K562 (cell line): ENCODE data around the gene HPN.

Source experiments
- EGR1 ChIP-seq: fragments of 450-650 bp; conservative IDR thresholded peaks from 2 replicates; pipeline ENCODE4 v1.6.1; 2017; ENCODE audit warnings: mild to moderate bottlenecking
- EP300 ChIP-seq: IDR thresholded peaks from 2 replicates; pipeline ENCODE4 v1.6.1; 2012; ENCODE audit warnings: low read length, improper control_type of control experiment
- GATA2 ChIP-seq: sonication (generic); formaldehyde crosslinking; IDR thresholded peaks from 2 replicates; pipeline ENCODE4 v1.4.0; 2020; ENCODE audit warnings: mild to moderate bottlenecking, missing genetic modification reagents
- NELFE ChIP-seq: IDR thresholded peaks from 2 replicates; pipeline ENCODE4 v1.6.1; 2011; ENCODE audit warnings: mild to moderate bottlenecking; ENCODE audit not compliant: insufficient read depth, insufficient read length
- RAD21 ChIP-seq, 2 experiments: fragments of 250-450 bp in 1 of 2; fragments of 450-650 bp in 1 of 2; sonication (Bioruptor Pico) in 1 of 2; formaldehyde crosslinking in 1 of 2; IDR thresholded peaks in 1 of 2; conservative IDR thresholded peaks in 1 of 2; 2 replicates each; pipeline versions ENCODE4 v1.4.0 to v1.8.0; 2020 to 2022; ENCODE audit warnings: mild to moderate bottlenecking in 2 of 2, moderate library complexity in 1 of 2
- SIN3A ChIP-seq, 2 experiments: fragments of 150-350 bp in 1 of 2; IDR thresholded peaks; 2 replicates each; pipeline ENCODE4 v1.6.1; 2011 to 2016; ENCODE audit warnings: borderline replicate concordance in 2 of 2, low read depth in 2 of 2, low read length in 2 of 2, mild to moderate bottlenecking in 2 of 2, moderate library complexity in 2 of 2; ENCODE audit not compliant: control insufficient read depth in 1 of 2
- TF ChIP-seq, protein P1 (sequence below), 3 experiments: IDR thresholded peaks in 2 of 3; conservative IDR thresholded peaks in 1 of 3; 2 replicates each; pipeline ENCODE4 v1.5.1; 2011 to 2012; ENCODE audit warnings: low read length in 3 of 3, mild to moderate bottlenecking in 3 of 3, control low read depth in 2 of 3, improper control_type of control experiment in 1 of 3, inconsistent platforms in 1 of 3, low read depth in 1 of 3, mixed read lengths in 1 of 3, moderate library complexity in 1 of 3; ENCODE audit not compliant: insufficient read depth in 2 of 3
- TF ChIP-seq, protein P2 (sequence below): sonication (generic); formaldehyde crosslinking; IDR thresholded peaks from 2 replicates; pipeline ENCODE4 v1.5.0; 2020; ENCODE audit warnings: missing genetic modification reagents
- TF ChIP-seq, protein P3 (sequence below): sonication (generic); formaldehyde crosslinking; IDR thresholded peaks from 2 replicates; pipeline ENCODE4 v1.8.0; 2022; ENCODE audit warnings: mild to moderate bottlenecking, missing genetic modification reagents

- TF ChIP-seq NELFE = no peak
- TF ChIP-seq, protein P1, sequence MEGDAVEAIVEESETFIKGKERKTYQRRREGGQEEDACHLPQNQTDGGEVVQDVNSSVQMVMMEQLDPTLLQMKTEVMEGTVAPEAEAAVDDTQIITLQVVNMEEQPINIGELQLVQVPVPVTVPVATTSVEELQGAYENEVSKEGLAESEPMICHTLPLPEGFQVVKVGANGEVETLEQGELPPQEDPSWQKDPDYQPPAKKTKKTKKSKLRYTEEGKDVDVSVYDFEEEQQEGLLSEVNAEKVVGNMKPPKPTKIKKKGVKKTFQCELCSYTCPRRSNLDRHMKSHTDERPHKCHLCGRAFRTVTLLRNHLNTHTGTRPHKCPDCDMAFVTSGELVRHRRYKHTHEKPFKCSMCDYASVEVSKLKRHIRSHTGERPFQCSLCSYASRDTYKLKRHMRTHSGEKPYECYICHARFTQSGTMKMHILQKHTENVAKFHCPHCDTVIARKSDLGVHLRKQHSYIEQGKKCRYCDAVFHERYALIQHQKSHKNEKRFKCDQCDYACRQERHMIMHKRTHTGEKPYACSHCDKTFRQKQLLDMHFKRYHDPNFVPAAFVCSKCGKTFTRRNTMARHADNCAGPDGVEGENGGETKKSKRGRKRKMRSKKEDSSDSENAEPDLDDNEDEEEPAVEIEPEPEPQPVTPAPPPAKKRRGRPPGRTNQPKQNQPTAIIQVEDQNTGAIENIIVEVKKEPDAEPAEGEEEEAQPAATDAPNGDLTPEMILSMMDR (IDR thresholded peaks at IDR 0.05 in 2 of 3, conservative IDR thresholded peaks at IDR 0.05 in 1 of 3; ENCODE audit: insufficient read depth in 2 of 3, low read depth in 1 of 3, low read length in 3 of 3) = no peak
- TF ChIP-seq, protein P2, sequence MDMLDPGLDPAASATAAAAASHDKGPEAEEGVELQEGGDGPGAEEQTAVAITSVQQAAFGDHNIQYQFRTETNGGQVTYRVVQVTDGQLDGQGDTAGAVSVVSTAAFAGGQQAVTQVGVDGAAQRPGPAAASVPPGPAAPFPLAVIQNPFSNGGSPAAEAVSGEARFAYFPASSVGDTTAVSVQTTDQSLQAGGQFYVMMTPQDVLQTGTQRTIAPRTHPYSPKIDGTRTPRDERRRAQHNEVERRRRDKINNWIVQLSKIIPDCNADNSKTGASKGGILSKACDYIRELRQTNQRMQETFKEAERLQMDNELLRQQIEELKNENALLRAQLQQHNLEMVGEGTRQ = no peak
- TF ChIP-seq, protein P3, sequence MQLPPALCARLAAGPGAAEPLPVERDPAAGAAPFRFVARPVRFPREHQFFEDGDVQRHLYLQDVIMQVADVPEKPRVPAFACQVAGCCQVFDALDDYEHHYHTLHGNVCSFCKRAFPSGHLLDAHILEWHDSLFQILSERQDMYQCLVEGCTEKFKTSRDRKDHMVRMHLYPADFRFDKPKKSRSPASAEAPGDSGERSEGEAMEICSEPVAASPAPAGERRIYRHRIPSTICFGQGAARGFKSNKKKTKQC = no peak
- no peak for TF ChIP-seq GATA2 (CRISPR knock-in tag)
- no peak for TF ChIP-seq EGR1
- TF ChIP-seq SIN3A (IDR thresholded peaks at IDR 0.05; ENCODE audit: borderline replicate concordance in 2 of 2, control insufficient read depth in 1 of 2, low read depth in 2 of 2, low read length in 2 of 2) = no peak
- no peak for TF ChIP-seq RAD21 (CRISPR knock-in tag; conservative IDR thresholded peaks at IDR 0.05 in 1 of 2, IDR thresholded peaks at IDR 0.05 in 1 of 2)
- no peak for TF ChIP-seq EP300
These were observed 15.1 kb downstream of the HPN start for GRCh38 chr19:35056513-35057063.
